MCF 10A (cell line): ENCODE data around the gene GNAO1. TPM values are rescaled to one million over a fixed set of nuclear protein-coding genes. Genes with fewer than 3 reads are reported as not detected.

Experiments
- BruUV-seq: library from RNA; stranded (reverse); fragments of 400-500 nt; replicated peaks from 2 replicates; lab custom pipeline; 2021; lab: Mats Ljungman, UMichigan
- CTCF ChIA-PET: fragments of 300-600 bp; sonication (Branson Sonifier 250); formaldehyde crosslinking; extraction: SDS; loops from one replicate; lab custom pipeline; 2021; ENCODE audit warnings: antibody characterized with exemption, inconsistent platforms; lab: Yijun Ruan, JAX
- POLR2A ChIA-PET: fragments of 300-600, 350-650 bp; sonication (Branson Sonifier 250); formaldehyde crosslinking; extraction: SDS; loops from one replicate; lab custom pipeline; 2020; ENCODE audit warnings: antibody characterized with exemption, inconsistent platforms; lab: Yijun Ruan, JAX
- DNase-seq: peaks from one replicate; pipeline ENCODE4 v3.0.0-alpha.2; 2018; ENCODE audit not compliant: unreplicated experiment
- H3K27ac Mint-ChIP-seq: one replicate; pipeline ENCODE4 v1.8.0; 2022; ENCODE audit warnings: mild to moderate bottlenecking, low read depth, mixed read lengths; ENCODE audit not compliant: unreplicated experiment
- H3K27me3 Mint-ChIP-seq: one replicate; pipeline ENCODE4 v1.8.0; 2022; ENCODE audit warnings: mixed read lengths; ENCODE audit not compliant: insufficient read depth, unreplicated experiment
- H3K36me3 Mint-ChIP-seq: one replicate; pipeline ENCODE4 v1.8.0; 2022; ENCODE audit warnings: mild to moderate bottlenecking, moderate library complexity, mixed read lengths; ENCODE audit not compliant: insufficient read depth, unreplicated experiment
- H3K4me1 Mint-ChIP-seq: one replicate; pipeline ENCODE4 v1.8.0; 2022; ENCODE audit warnings: mixed read lengths; ENCODE audit not compliant: insufficient read depth, unreplicated experiment
- H3K4me3 Mint-ChIP-seq: one replicate; pipeline ENCODE4 v1.8.0; 2022; ENCODE audit warnings: mild to moderate bottlenecking, moderate library complexity, mixed read lengths; ENCODE audit not compliant: unreplicated experiment
- H3K9me3 Mint-ChIP-seq: one replicate; pipeline ENCODE4 v1.8.0; 2022; ENCODE audit warnings: mixed read lengths; ENCODE audit not compliant: unreplicated experiment
- intact Hi-C: fragments of 100-400 bp; cut with micrococcal nuclease; formaldehyde crosslinking; loops from 2 replicates; pipeline ENCODE4 v1.14.1; 2022
- total RNA-seq: library from RNA; stranded (reverse); gene quantifications from 2 replicates; pipeline ENCODE4 v1.2.3, GENCODE V29; 2022
- TF ChIP-seq, protein P1 (sequence below): fragments of 200-600 bp; IDR thresholded peaks from one replicate; pipeline ENCODE4 v1.8.0; 2022; ENCODE audit warnings: antibody characterized with exemption, mild to moderate bottlenecking; ENCODE audit not compliant: unreplicated experiment

The GNAO1 gene
- total RNA-seq, 1 experiment from 2014 or later, result 0.44 TPM

DNA sequence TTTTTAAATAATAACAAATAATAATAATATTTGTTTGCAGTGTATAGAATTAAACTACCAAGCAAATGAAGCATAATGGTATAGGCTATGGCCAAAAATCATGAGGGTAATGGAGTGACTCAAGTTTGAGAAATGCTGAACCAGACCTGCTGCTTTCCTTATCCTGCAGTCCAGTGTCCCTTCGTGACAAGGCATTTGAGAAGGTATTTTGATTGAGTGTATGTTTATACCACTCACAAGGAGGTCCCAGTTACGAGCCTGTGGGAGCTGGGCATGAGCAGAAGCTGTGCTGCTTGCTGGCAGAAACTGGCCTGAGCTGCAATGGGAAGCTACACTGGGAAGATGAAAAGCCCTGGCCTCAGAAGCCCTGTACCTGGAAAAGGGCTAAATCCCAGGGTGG, 50.3 kb downstream of the GNAO1 start:
- intact Hi-C loops, result no loop called here

GRCh38 chr16:56242740-56243139, 51.5 kb downstream of the GNAO1 start:
- Mint-ChIP-seq H3K9me3 (no peaks in the 10 kb centered on the region), H3K27ac (no peak overlapping the region), H3K36me3 (no peaks in the 10 kb centered on the region), H3K4me3 (no peak overlapping the region), H3K4me1 (peaks cover 19% of the 10 kb centered on the region), H3K27me3 (no peaks in the 10 kb centered on the region)
- intact Hi-C loops, result no loop called here
- ChIA-PET CTCF (interaction anchor here (1.2 kb wide), 1 partner anchor 11 kb away, joined by 3 read pairs; no protein-coding TSS in a partner anchor), POLR2A (no interaction called here)
- no TSS peak for BruUV-seq
- no peak for DNase-seq
- TF ChIP-seq, protein P1, sequence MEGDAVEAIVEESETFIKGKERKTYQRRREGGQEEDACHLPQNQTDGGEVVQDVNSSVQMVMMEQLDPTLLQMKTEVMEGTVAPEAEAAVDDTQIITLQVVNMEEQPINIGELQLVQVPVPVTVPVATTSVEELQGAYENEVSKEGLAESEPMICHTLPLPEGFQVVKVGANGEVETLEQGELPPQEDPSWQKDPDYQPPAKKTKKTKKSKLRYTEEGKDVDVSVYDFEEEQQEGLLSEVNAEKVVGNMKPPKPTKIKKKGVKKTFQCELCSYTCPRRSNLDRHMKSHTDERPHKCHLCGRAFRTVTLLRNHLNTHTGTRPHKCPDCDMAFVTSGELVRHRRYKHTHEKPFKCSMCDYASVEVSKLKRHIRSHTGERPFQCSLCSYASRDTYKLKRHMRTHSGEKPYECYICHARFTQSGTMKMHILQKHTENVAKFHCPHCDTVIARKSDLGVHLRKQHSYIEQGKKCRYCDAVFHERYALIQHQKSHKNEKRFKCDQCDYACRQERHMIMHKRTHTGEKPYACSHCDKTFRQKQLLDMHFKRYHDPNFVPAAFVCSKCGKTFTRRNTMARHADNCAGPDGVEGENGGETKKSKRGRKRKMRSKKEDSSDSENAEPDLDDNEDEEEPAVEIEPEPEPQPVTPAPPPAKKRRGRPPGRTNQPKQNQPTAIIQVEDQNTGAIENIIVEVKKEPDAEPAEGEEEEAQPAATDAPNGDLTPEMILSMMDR, result no peak

More for the DNA sequence above, 50.3 kb downstream of the GNAO1 start:
- Mint-ChIP-seq H3K4me1 (peaks cover 13% of the 10 kb centered on the region), H3K9me3 (no peaks in the 10 kb centered on the region), H3K27me3 (no peaks in the 10 kb centered on the region), H3K4me3 (no peak overlapping the region), H3K27ac (no peak overlapping the region), H3K36me3 (no peaks in the 10 kb centered on the region)
- TF ChIP-seq, protein P1, result no peak
- ChIA-PET CTCF (interaction anchor here (0.6 to 1.2 kb wide), 3 partner anchors 10 to 244 kb away, joined by 3 read pairs; no protein-coding TSS in a partner anchor), POLR2A (interaction anchor here (0.7 kb wide), 1 partner anchor 9 kb away, joined by 4 read pairs; no protein-coding TSS in a partner anchor)
- BruUV-seq, result no TSS peak
- DNase-seq, result no peak

GRCh38 chr16:56244612-56245011, 53.3 kb downstream of the GNAO1 start:
- H3K27ac Mint-ChIP-seq, result no peak overlapping the region
- H3K27me3 Mint-ChIP-seq, result no peaks in the 10 kb centered on the region
- no peak for DNase-seq
- no peaks in the 10 kb centered on the region for H3K36me3 Mint-ChIP-seq
- TF ChIP-seq, protein P1, result no peak
- H3K4me3 Mint-ChIP-seq, result no peak overlapping the region
- H3K4me1 Mint-ChIP-seq, result peaks cover 19% of the 10 kb centered on the region
- ChIA-PET POLR2A (interaction anchor here (0.9 kb wide), 2 partner anchors 11 to 15 kb away, joined by 3 to 5 read pairs; no protein-coding TSS in a partner anchor), CTCF (interaction anchor here (0.5 to 0.7 kb wide), 2 partner anchors 17 to 648 kb away, joined by 3 read pairs; no protein-coding TSS in a partner anchor)
- BruUV-seq, result no TSS peak
- intact Hi-C loops, result no loop called here
- no peaks in the 10 kb centered on the region for H3K9me3 Mint-ChIP-seq

DNA sequence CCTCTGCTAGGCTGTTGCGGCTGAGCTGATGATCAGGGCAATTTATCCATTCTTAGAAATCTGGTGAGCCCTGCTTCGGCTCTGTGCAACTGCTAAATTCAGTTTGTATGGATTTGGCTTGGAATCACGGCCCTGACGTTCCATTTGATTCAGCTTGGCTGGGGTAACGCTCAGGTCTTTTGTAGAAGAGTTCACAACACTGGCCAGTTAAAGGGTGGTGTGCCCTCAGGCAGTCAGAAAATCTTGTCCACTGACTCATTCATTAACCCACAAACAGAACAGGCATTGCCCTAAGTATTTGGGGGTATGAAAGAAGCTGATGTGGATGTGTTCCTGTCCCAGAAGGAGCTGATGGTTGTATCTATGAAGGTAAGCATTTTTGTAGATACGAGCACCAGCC, 53.9 kb downstream of the GNAO1 start:
- peak; percentile 91 for DNase-seq
- Mint-ChIP-seq H3K27me3 (no peaks in the 10 kb centered on the region), H3K9me3 (no peaks in the 10 kb centered on the region), H3K27ac (peak overlapping the region; percentile 86), H3K4me3 (no peak overlapping the region), H3K4me1 (peaks cover 19% of the 10 kb centered on the region), H3K36me3 (no peaks in the 10 kb centered on the region)
- no TSS peak for BruUV-seq
- TF ChIP-seq, protein P1, result no peak
- intact Hi-C loops, result no loop called here
- POLR2A ChIA-PET, result interaction anchor here (0.9 to 1.7 kb wide), 3 partner anchors 12 to 58 kb away, joined by 3 to 6 read pairs (median 5); no protein-coding TSS in a partner anchor
- CTCF ChIA-PET, result interaction anchor here (0.6 to 0.7 kb wide), 3 partner anchors 17 to 202 kb away, joined by 3 to 4 read pairs (median 3); no protein-coding TSS in a partner anchor
